Vagina (tissue), 2 donors: Measurements from ENCODE around the gene KIF26A. TPM values are rescaled to one million over a fixed set of nuclear protein-coding genes. Genes with fewer than 3 reads are reported as not detected.

Source experiments
- DNase-seq, 2 donors: peaks; one replicate each; pipeline ENCODE4 v3.0.0-alpha.2; 2017; ENCODE audit errors: extremely low spot score in 2 of 2
- H3K27ac ChIP-seq: fragments of 200-600 bp; sonication (generic); one replicate; pipeline ENCODE4 v1.5.1; 2019
- H3K27me3 ChIP-seq: fragments of 200-600 bp; sonication (generic); one replicate; pipeline ENCODE4 v1.5.1; 2019
- H3K36me3 ChIP-seq, 2 donors: fragments of 200-600 bp; sonication (generic); one replicate each; pipeline ENCODE4 v1.5.1; 2017 to 2019
- H3K4me1 ChIP-seq: fragments of 200-600 bp; sonication (generic); one replicate; pipeline ENCODE4 v1.5.1; 2019
- H3K4me3 ChIP-seq, 2 donors: fragments of 200-600 bp; sonication (generic); 1 replicate in 1 of 2; 2 replicates in 1 of 2; pipeline ENCODE4 v1.5.1; 2016 to 2019
- H3K9me3 ChIP-seq: fragments of 200-600 bp; sonication (generic); one replicate; pipeline ENCODE4 v1.5.1; 2019
- CTCF ChIP-seq, 3 experiments: fragments of 450-650 bp in 2 of 3; fragments of 200-600 bp in 1 of 3; sonication (generic) in 1 of 3; IDR thresholded peaks; one replicate each; pipeline ENCODE4 v1.5.1; 2017 to 2019; ENCODE audit warnings: antibody characterized with exemption in 3 of 3, mild to moderate bottlenecking in 2 of 3, moderate library complexity in 2 of 3
- POLR2A ChIP-seq, 2 donors: fragments of 450-650 bp; IDR thresholded peaks; one replicate each; pipeline ENCODE4 v1.6.1; 2017; ENCODE audit warnings: antibody characterized with exemption in 2 of 2, mild to moderate bottlenecking in 2 of 2, moderate library complexity in 2 of 2
- POLR2AphosphoS5 ChIP-seq, 2 donors: sonication (generic); formaldehyde crosslinking; IDR thresholded peaks; one replicate each; pipeline ENCODE4 v1.9.0; 2017; ENCODE audit warnings: antibody characterized with exemption in 2 of 2, mild to moderate bottlenecking in 2 of 2, low read depth in 1 of 2; ENCODE audit not compliant: insufficient read depth in 1 of 2
- intact Hi-C: fragments of 100-400 bp; cut with DNase I; formaldehyde crosslinking; loops from one replicate; pipeline ENCODE4 v1.15.1; 2023
- total RNA-seq: library from RNA; depleted of rRNA; stranded (reverse); fragments of >200 nt; gene quantifications from one replicate; pipeline ENCODE4 v1.2.3, GENCODE V29; 2016

KIF26A gene
- total RNA-seq, 1 donor from 2014 or later, result 2.7 TPM

- Histone ChIP-seq H3K4me3 (no peak overlapping the region), H3K4me1 (peaks cover 10% of the 10 kb centered on the region), H3K27ac (no peak overlapping the region), H3K9me3 (no peaks in the 10 kb centered on the region), H3K27me3 (no peaks in the 10 kb centered on the region), H3K36me3 (no peaks in the 10 kb centered on the region)
- DNase-seq, result no peak
- intact Hi-C loops, result no loop called here
- no peak for TF ChIP-seq CTCF (IDR thresholded peaks at IDR 0.05)
- TF ChIP-seq POLR2A (IDR thresholded peaks at IDR 0.05), result no peak
- TF ChIP-seq POLR2AphosphoS5 (IDR thresholded peaks at IDR 0.05; ENCODE audit: insufficient read depth in 1 of 2, low read depth in 1 of 2), result no peak
Observed at GRCh38 chr14:104105822-104106470, 32.4 kb upstream of the KIF26A start.

GRCh38 chr14:104106471-104106991 lies 31.9 kb upstream of the KIF26A start:
- no peak for DNase-seq
- no peak overlapping the region for H3K27ac ChIP-seq
- H3K4me1 ChIP-seq, result peaks cover 10% of the 10 kb centered on the region

GRCh38 chr14:104107101-104107581 lies 31.2 kb upstream of the KIF26A start:
- H3K27me3 ChIP-seq, result no peaks in the 10 kb centered on the region
- H3K4me1 ChIP-seq, result peaks cover 10% of the 10 kb centered on the region
- H3K9me3 ChIP-seq, result no peaks in the 10 kb centered on the region
- peak overlapping the region; percentile 13 for H3K27ac ChIP-seq
- TF ChIP-seq POLR2AphosphoS5 (IDR thresholded peaks at IDR 0.05; ENCODE audit: insufficient read depth in 1 of 2, low read depth in 1 of 2) (no peak), POLR2A (IDR thresholded peaks at IDR 0.05) (no peak)
- DNase-seq, result no peak
- no peak overlapping the region for H3K4me3 ChIP-seq
- intact Hi-C loops, result no loop called here
- no peaks in the 10 kb centered on the region for H3K36me3 ChIP-seq

More at GRCh38 chr14:104106471-104106991, 31.9 kb upstream of the KIF26A start:
- H3K4me3 ChIP-seq, result no peak overlapping the region
- TF ChIP-seq POLR2AphosphoS5 (IDR thresholded peaks at IDR 0.05; ENCODE audit: insufficient read depth in 1 of 2, low read depth in 1 of 2) (no peak), CTCF (IDR thresholded peaks at IDR 0.05) (no peak), POLR2A (IDR thresholded peaks at IDR 0.05) (no peak)
- H3K9me3 ChIP-seq, result no peaks in the 10 kb centered on the region
- intact Hi-C loops, result no loop called here
- H3K27me3 ChIP-seq, result no peaks in the 10 kb centered on the region
- H3K36me3 ChIP-seq, result no peaks in the 10 kb centered on the region

- intact Hi-C loops, result no loop called here
Observed at GRCh38 chr14:104107611-104108569, 30.5 kb upstream of the KIF26A start.

GRCh38 chr14:104108570-104109541 lies 29.5 kb upstream of the KIF26A start:
- Histone ChIP-seq H3K27ac (no peak overlapping the region), H3K36me3 (no peaks in the 10 kb centered on the region), H3K27me3 (no peaks in the 10 kb centered on the region), H3K4me1 (peaks cover 20% of the 10 kb centered on the region), H3K4me3 (no peak overlapping the region), H3K9me3 (no peaks in the 10 kb centered on the region)
- no peak for DNase-seq
- TF ChIP-seq POLR2AphosphoS5 (IDR thresholded peaks at IDR 0.05; ENCODE audit: insufficient read depth in 1 of 2, low read depth in 1 of 2) (peak in 1 of 2 donors; percentile 2), POLR2A (IDR thresholded peaks at IDR 0.05) (no peak), CTCF (IDR thresholded peaks at IDR 0.05) (no peak)
- intact Hi-C loops, result no loop called here

More at GRCh38 chr14:104107611-104108569, 30.5 kb upstream of the KIF26A start:
- no peak for DNase-seq
- H3K36me3 ChIP-seq, result no peaks in the 10 kb centered on the region
- no peak overlapping the region for H3K4me3 ChIP-seq
- H3K27me3 ChIP-seq, result no peaks in the 10 kb centered on the region
- H3K27ac ChIP-seq, result peak overlapping the region; percentile 13
- H3K9me3 ChIP-seq, result no peaks in the 10 kb centered on the region
- TF ChIP-seq POLR2A (IDR thresholded peaks at IDR 0.05), result no peak
- TF ChIP-seq POLR2AphosphoS5 (IDR thresholded peaks at IDR 0.05; ENCODE audit: insufficient read depth in 1 of 2, low read depth in 1 of 2), result peak in 1 of 2 donors; percentile 14
- peaks cover 10% of the 10 kb centered on the region for H3K4me1 ChIP-seq
